Measurements from ENCODE around the gene DUSP2.

Gene DUSP2

GRCh38 chr2:96102596-96103186 is 42.5 kb downstream of the DUSP2 start:
- DNase-seq (ENCODE audit: low spot score) = no peak

DNA sequence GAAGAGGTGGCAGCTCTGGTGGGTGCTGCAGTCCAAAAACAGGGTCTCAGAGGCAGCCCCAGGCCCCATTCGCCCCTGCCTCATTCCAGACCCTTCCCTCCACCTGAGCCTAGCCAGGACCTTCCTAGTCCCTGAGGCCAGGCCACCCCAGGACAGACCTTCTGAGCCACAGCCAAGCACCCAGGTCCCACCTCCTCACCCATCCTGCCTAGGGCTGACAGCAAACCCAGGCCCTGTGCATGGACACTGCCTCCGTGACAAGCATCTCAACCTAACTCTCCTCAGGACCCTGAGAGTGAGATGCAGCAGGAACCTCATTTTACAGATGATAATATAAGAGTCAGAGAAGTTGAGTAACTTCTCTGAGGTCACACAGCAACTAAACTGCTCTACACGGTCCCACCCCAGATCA is 44.3 kb downstream of the DUSP2 start:
- no peak for DNase-seq (ENCODE audit: low spot score)

DNA sequence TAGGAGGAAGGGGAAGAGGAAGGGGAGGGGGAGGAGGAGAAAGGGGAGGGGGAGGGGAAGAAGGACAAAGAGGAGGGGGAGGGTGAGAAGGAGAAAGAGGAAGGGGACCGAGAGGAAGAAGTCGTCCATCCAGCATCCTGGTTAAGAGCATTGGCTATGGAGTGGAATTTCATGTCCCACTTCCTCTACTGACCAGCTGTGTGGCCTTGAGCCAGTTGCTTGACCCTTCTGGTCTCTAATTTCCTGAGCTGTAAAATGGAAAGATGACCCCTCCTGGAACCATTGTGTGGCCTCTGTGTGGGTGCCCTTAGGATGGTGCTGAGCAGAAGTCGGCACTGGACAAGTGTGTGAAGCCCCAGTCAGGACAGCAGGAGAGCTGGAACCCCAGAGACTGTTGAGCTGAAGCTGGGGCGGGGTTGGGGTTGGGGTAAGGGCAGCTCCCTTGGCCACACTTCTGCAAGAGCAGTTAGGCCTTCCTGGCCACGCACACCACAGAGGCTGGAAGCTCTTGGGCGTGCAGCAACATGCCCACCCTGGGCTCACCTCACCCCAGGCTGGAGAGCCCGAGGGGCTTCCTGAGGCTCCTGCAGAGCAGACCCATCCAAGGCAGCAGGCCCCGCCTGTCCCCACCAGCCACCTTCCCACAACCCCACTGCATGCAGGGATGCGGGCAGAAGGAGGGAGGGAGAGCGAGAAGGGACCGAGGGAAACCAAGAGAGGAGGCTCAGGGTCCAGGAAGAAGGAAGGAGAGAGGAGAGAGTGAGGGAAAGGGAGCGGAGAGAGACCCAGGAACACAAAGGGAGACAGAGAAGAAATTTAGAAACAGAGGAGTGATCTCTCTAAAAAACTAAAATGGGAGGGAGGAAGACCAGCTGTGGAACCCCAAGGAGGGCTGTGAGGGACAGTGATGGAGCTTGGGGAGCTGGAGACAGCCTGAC is 45.1 kb downstream of the DUSP2 start:
- DNase-seq (ENCODE audit: low spot score) = no peak

DNA sequence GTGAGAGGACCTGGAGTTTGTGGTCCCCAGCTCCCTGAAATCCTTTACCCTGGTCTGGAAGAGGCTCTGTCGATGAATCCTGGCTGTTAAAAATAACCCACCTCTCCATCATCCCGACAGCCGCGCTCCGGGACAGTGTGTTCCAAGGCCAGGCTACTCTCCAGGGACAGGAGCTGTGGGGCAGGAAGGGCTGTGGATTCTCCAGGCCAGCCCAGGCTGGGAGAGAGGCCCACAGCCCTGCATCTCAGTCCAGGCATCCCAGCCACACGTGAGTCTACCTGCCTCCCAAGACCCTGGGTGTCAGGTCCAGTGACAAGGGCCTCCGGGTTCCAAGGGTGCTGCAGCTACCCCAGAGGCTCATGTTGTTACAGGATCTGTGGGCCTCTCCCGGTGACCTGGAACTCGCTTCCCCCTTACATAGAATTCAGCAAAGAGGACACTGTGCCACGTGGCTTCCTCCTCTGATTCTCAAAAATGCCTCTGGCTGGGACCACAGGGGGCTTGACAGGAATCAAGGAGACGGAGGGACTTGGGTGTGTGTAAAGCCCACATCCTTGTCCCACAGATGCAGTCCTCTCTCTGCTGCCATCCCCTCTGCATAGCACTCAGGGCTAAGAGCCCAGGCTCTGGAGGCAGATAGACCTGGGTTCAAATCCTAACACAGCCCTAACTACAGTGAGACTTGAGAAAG is 46.2 kb downstream of the DUSP2 start:
- no peak for DNase-seq (ENCODE audit: low spot score)

DNA sequence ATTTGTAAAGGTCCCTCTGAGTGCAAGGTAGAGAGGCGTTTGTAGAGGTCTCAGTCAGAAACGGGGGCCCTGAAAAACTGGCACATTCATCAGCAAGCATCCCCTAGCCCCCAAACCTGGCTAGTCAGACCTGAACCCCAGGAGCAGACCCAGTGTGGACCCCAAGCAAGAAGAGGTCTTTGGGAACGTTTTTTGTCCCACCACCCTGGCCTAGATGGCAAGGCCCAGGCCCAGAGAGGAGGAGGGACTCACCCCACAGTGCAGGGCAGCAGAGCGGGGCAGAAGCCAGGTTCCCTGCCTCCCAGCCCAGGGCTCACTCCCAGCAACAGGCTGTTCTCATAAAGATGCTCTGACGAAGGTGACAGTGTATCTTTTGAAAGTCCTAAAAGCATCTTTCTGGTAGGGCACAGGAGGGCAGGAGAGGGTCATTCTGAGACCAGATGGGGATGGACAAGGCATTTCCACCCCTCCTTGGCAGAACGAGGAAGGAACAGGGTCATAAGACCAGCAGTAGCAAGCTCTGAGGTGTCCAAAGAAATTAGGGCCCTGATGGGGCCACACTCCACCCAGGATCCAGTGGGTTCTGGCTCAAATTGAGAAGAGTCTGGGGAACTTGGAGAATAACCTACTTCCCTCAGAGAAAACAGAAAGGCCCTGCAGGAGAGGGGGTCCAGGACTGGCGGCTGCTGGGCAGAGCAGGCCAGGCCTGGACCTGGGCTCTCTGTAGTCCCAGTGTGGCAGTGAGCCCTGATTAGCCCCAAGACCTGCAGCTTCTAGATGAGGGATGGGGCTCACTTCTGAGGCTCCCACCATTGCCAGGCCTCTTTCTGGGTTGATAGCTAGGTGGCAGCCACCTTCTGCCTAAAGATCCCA is 47.1 kb downstream of the DUSP2 start:
- DNase-seq (ENCODE audit: low spot score) = no peak

DNA sequence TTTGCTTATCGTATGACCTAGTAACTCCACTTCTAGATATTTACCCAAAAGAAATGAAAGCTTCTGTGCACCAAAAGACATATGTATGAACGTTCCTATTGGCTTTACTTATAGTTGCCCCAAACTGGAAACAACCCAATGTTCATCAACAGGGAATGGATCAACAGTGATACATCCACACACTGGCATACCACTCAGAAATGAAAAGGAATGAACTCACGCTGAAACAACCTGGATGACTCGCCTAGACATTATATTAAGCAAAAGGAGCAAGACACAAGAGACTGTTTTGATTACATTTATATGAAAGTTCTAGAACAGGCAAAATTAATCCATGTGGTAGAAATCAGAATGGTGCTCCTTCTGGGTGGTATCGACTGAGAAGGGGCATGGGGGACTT is 47.8 kb downstream of the DUSP2 start:
- DNase-seq (ENCODE audit: low spot score) = no peak

DNA sequence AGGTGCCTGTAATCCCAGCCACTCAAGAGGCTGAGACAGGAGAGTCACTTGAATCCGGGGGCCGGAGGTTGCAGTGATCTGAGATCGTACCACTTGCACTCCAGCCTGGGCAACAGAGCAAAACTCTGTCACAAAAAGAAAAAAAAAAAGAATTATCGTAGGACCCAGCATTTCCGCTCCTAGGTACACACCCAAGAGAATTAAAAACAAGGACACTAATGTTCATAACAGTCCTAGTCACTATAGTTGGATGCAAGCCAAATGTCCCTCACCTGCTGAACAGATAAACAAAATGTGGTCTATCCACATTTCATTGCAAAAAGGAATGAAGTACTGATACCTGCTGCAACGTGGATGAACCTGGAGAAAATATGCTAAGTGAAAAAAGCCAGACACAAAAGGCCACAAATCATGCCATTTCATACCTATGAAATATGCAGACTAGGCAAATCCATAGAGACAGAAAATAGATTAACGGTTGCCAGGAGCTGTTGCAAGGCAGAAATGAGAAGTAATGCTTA is 50.1 kb downstream of the DUSP2 start:
- DNase-seq (ENCODE audit: low spot score) = peak; percentile 19

DNA sequence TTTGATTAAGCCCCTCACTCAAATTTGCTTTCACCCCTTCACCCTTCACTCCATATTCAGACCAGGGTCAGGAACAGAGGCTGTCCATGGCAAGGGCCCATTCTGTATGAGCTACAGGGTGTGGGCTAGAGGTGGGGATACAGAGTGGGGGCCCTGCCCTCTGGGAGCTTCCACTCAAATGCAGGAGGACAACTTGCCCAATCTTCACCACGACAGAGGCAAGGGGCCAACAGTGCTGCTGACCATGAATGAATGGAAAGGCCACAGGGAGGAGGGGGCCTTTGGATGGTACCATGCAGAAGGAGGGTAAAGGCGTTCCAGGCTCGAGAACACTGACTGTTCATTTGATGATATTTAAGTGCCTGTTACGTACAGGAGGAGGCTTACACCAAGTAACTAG is 51.7 kb downstream of the DUSP2 start:
- no peak for DNase-seq (ENCODE audit: low spot score)

Data from hematopoietic multipotent progenitor cell treated with erythropoietin and hydrocortisone succinate and interleukin-3 and kit ligand, for 17 days (in vitro differentiated cells).